Skeletal muscle tissue (tissue), 4 donors: Measurements from ENCODE around the gene GPRC5A. TPM values are rescaled to one million over a fixed set of nuclear protein-coding genes. Genes with fewer than 3 reads are reported as not detected.
A peak's percentile ranks its signal among the peaks of the same experiment; 100 is the strongest.

Source experiments
- H3K27ac ChIP-seq: one replicate; pipeline ENCODE4 v1.7.0; 2013; ENCODE audit warnings: mild to moderate bottlenecking, low read depth, low read length, inconsistent platforms
- H3K27me3 ChIP-seq, 3 donors: one replicate each; pipeline ENCODE4 v1.7.0; 2013; ENCODE audit warnings: low read length in 3 of 3; ENCODE audit not compliant: control insufficient read depth in 3 of 3, insufficient read depth in 3 of 3
- H3K36me3 ChIP-seq, 3 donors: one replicate each; pipeline ENCODE4 v1.7.0; 2013; ENCODE audit warnings: low read length in 3 of 3; ENCODE audit not compliant: control insufficient read depth in 3 of 3, insufficient read depth in 3 of 3
- H3K4me1 ChIP-seq, 3 donors: one replicate each; pipeline ENCODE4 v1.7.0; 2013; ENCODE audit warnings: low read length in 3 of 3, mild to moderate bottlenecking in 3 of 3; ENCODE audit not compliant: control insufficient read depth in 3 of 3, insufficient read depth in 3 of 3
- H3K4me3 ChIP-seq, 3 donors: one replicate each; pipeline ENCODE4 v1.7.0; 2013; ENCODE audit warnings: low read length in 3 of 3
- H3K9ac ChIP-seq, 3 donors: one replicate each; pipeline ENCODE4 v1.7.0; 2013; ENCODE audit warnings: low read length in 3 of 3, mild to moderate bottlenecking in 3 of 3, moderate library complexity in 2 of 3, low read depth in 1 of 3
- H3K9me3 ChIP-seq, 3 donors: one replicate each; pipeline ENCODE4 v1.7.0; 2013; ENCODE audit warnings: low read length in 3 of 3; ENCODE audit not compliant: control insufficient read depth in 3 of 3
- total RNA-seq: library from RNA; depleted of rRNA; stranded (reverse); fragments of >200 nt; gene quantifications from one replicate; pipeline ENCODE4 v1.2.3, GENCODE V29; 2014
- donor health status: Osteomylitis.

The GPRC5A gene
- total RNA-seq, 1 donor from 2014 or later = 1.0 TPM

GRCh38 chr12:12919666-12920435 is 28.5 kb downstream of the GPRC5A start:
- Histone ChIP-seq H3K36me3 (no peaks in the 10 kb centered on the region), H3K9ac (no peak overlapping the region), H3K27me3 (no peaks in the 10 kb centered on the region), H3K9me3 (no peaks in the 10 kb centered on the region), H3K27ac (no peak overlapping the region), H3K4me3 (no peak overlapping the region), H3K4me1 (peaks cover 0 to 12% (median 0%) of the 10 kb centered on the region in 3 donors)

GRCh38 chr12:12922191-12922616 is 30.8 kb downstream of the GPRC5A start:
- peaks cover 0 to 5% (median 3%) of the 10 kb centered on the region in 3 donors for H3K4me1 ChIP-seq
- peaks cover 0 to 5% (median 2%) of the 10 kb centered on the region in 3 donors for H3K27me3 ChIP-seq
- H3K9ac ChIP-seq = no peak overlapping the region
- no peaks in the 10 kb centered on the region for H3K9me3 ChIP-seq
- no peak overlapping the region for H3K4me3 ChIP-seq
- no peak overlapping the region for H3K27ac ChIP-seq
- no peaks in the 10 kb centered on the region for H3K36me3 ChIP-seq

- Histone ChIP-seq H3K9ac (no peak overlapping the region), H3K27ac (no peak overlapping the region), H3K27me3 (peaks cover 0 to 8% (median 2%) of the 10 kb centered on the region in 3 donors), H3K4me3 (no peak overlapping the region), H3K4me1 (peaks cover 0 to 5% (median 3%) of the 10 kb centered on the region in 3 donors), H3K9me3 (no peaks in the 10 kb centered on the region), H3K36me3 (no peaks in the 10 kb centered on the region)
Measured at GRCh38 chr12:12922978-12923377, 31.6 kb downstream of the GPRC5A start.

DNA sequence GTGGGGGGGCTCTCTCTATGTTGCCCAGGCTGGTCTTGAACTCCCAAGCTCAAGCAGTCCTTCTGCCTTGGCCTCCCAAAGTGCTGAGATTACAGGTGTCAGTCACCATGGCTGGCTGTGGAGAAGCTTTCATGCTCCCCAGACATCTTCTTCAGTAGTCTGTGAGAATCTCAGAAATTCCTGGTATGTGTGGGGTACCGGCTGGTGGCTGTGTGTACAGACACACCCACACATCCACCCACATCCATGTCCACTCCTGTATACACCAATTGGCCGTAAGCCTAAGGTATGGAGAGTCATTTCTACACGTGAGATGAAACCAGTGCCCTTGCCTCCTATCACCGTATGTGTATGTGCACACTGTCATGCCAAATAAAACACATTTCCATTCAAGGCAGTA is 32.8 kb downstream of the GPRC5A start:
- Histone ChIP-seq H3K27ac (no peak overlapping the region), H3K9me3 (no peaks in the 10 kb centered on the region), H3K36me3 (no peaks in the 10 kb centered on the region), H3K4me1 (peaks cover 0 to 5% (median 3%) of the 10 kb centered on the region in 3 donors), H3K4me3 (no peak overlapping the region), H3K9ac (no peak overlapping the region), H3K27me3 (peaks cover 0 to 8% (median 2%) of the 10 kb centered on the region in 3 donors)

DNA sequence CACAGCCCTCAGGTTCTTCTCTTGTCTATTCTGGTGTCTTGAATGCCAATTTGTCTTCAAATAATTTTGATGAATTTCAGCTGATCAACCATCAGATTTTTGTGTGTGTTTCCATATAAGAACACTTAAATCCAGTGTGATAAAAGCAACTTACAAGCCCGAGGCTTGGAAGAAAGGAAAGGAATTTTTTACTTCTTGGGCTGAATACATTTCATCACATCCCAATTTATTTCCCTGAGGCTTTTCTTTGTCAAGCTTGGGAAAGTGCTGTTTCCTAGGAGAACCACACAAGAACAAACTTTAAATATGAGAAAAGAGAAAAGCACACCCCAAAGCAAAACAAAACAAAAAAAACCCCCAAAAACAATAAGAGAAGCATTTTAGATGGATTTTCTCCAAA is 34.0 kb downstream of the GPRC5A start:
- Histone ChIP-seq H3K9me3 (peaks cover 0 to 1% (median 0%) of the 10 kb centered on the region in 3 donors), H3K4me3 (no peak overlapping the region), H3K27me3 (peaks cover 0 to 8% (median 2%) of the 10 kb centered on the region in 3 donors), H3K27ac (peak overlapping the region; percentile 51), H3K9ac (no peak overlapping the region), H3K36me3 (no peaks in the 10 kb centered on the region), H3K4me1 (peaks cover 0 to 5% (median 3%) of the 10 kb centered on the region in 3 donors)

- peaks cover 0 to 8% (median 2%) of the 10 kb centered on the region in 3 donors for H3K27me3 ChIP-seq
- peaks cover 0 to 5% (median 3%) of the 10 kb centered on the region in 3 donors for H3K4me1 ChIP-seq
- H3K9me3 ChIP-seq = peaks cover 0 to 3% (median 0%) of the 10 kb centered on the region in 3 donors
- peak overlapping the region; percentile 51 for H3K27ac ChIP-seq
- H3K9ac ChIP-seq = no peak overlapping the region
- no peaks in the 10 kb centered on the region for H3K36me3 ChIP-seq
- no peak overlapping the region for H3K4me3 ChIP-seq
Measured at GRCh38 chr12:12926571-12927071, 35.3 kb downstream of the GPRC5A start.

- no peak overlapping the region for H3K27ac ChIP-seq
- H3K27me3 ChIP-seq = peaks cover 0 to 8% (median 2%) of the 10 kb centered on the region in 3 donors
- H3K9ac ChIP-seq = peak overlapping the region in 1 of 3 donors; percentile 51
- H3K36me3 ChIP-seq = no peaks in the 10 kb centered on the region
- H3K9me3 ChIP-seq = peaks cover 0 to 3% (median 0%) of the 10 kb centered on the region in 3 donors
- H3K4me1 ChIP-seq = peaks cover 0 to 5% (median 0%) of the 10 kb centered on the region in 3 donors
- H3K4me3 ChIP-seq = peak overlapping the region in 2 of 3 donors; percentile 30 to 47
Measured at GRCh38 chr12:12927211-12928079, 36.1 kb downstream of the GPRC5A start.

- Histone ChIP-seq H3K27me3 (peaks cover 0 to 8% (median 2%) of the 10 kb centered on the region in 3 donors), H3K9ac (no peak overlapping the region), H3K4me1 (peaks cover 0 to 5% (median 0%) of the 10 kb centered on the region in 3 donors), H3K9me3 (peaks cover 0 to 3% (median 0%) of the 10 kb centered on the region in 3 donors), H3K4me3 (no peak overlapping the region), H3K27ac (no peak overlapping the region), H3K36me3 (no peaks in the 10 kb centered on the region)
Measured at GRCh38 chr12:12929696-12930095, 38.3 kb downstream of the GPRC5A start.

DNA sequence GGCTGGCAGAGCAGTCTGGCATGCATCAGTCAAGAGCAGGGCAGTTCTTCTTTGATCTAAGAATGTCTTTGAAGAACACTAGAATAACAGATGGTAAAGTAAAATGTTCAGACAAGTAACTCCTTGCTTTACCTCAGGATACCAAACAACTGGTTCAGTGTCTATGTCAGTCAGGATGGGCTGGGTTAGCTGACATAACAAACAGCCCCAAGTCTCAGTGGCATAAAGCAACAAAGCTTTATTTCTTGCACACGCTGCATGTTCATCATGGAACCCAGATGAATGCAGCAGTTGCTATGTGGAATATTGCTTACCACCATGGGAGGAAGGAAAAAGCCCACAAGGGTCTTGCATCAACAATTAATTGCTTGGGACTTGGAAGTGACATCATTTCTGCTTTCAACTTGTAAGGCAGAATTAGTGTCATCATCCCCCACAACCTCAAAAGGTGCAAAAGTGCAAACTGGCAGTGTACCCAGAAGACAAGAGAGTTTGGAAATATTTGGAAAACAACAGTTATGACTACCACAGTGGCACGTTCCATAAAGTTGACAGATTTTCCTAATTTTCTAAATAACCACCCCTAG is 39.4 kb downstream of the GPRC5A start:
- H3K9me3 ChIP-seq = peaks cover 0 to 3% (median 0%) of the 10 kb centered on the region in 3 donors
- H3K36me3 ChIP-seq = no peaks in the 10 kb centered on the region
- no peak overlapping the region for H3K9ac ChIP-seq
- H3K4me1 ChIP-seq = peaks cover 0 to 5% (median 0%) of the 10 kb centered on the region in 3 donors
- no peak overlapping the region for H3K27ac ChIP-seq
- H3K27me3 ChIP-seq = peaks cover 0 to 8% (median 2%) of the 10 kb centered on the region in 3 donors
- H3K4me3 ChIP-seq = no peak overlapping the region
